MM.1S (cell line): Measurements from ENCODE around the gene ZNF324.

ENCODE experiments used
- DNase-seq: peaks from one replicate; pipeline ENCODE4 v3.0.0-alpha.2; 2015
- H2AFZ ChIP-seq: fragments of 300-600 bp; sonication (generic); 2 replicates; pipeline ENCODE4 v1.6.0; 2016; ENCODE audit warnings: antibody characterized with exemption, low read length
- H3F3A ChIP-seq: fragments of 300-600 bp; sonication (generic); 2 replicates; pipeline ENCODE4 v1.6.1; 2016; ENCODE audit warnings: mild to moderate bottlenecking, antibody characterized with exemption, low read length, moderate library complexity, mixed read lengths; ENCODE audit not compliant: insufficient read depth
- H3K27ac ChIP-seq: fragments of 300-600 bp; sonication (generic); 2 replicates; pipeline ENCODE4 v1.5.1; 2016; ENCODE audit warnings: mild to moderate bottlenecking, low read length
- H3K27me3 ChIP-seq: fragments of 300-600 bp; sonication (generic); replicated peaks from 2 replicates; pipeline ENCODE4 v1.6.0; 2016; ENCODE audit warnings: low read length; ENCODE audit not compliant: insufficient read depth
- H3K36me3 ChIP-seq: fragments of 300-600 bp; sonication (generic); replicated peaks from 2 replicates; pipeline ENCODE4 v1.6.1; 2016; ENCODE audit warnings: mild to moderate bottlenecking, low read length, mixed read lengths; ENCODE audit not compliant: insufficient read depth
- H3K4me1 ChIP-seq: fragments of 300-600 bp; sonication (generic); 2 replicates; pipeline ENCODE4 v1.6.1; 2016; ENCODE audit warnings: low read length, mixed read lengths
- H3K4me2 ChIP-seq: fragments of 300-600 bp; sonication (generic); 2 replicates; pipeline ENCODE4 v1.6.0; 2016; ENCODE audit warnings: low read depth, low read length
- H3K4me3 ChIP-seq: fragments of 300-600 bp; sonication (generic); 2 replicates; pipeline ENCODE4 v1.5.1; 2016; ENCODE audit warnings: low read length, mixed read lengths
- H3K79me2 ChIP-seq: fragments of 300-600 bp; sonication (generic); 2 replicates; pipeline ENCODE4 v1.6.1; 2016; ENCODE audit warnings: mixed run types, low read length, mixed read lengths
- H3K9ac ChIP-seq: fragments of 300-600 bp; sonication (generic); 2 replicates; pipeline ENCODE4 v1.6.1; 2016; ENCODE audit warnings: low read length, mixed read lengths
- H3K9me2 ChIP-seq: fragments of 300-600 bp; sonication (generic); replicated peaks from 2 replicates; pipeline ENCODE4 v1.6.1; 2016; ENCODE audit warnings: mild to moderate bottlenecking, low read length, mixed read lengths; ENCODE audit not compliant: insufficient read depth
- H3K9me3 ChIP-seq: fragments of 300-600 bp; sonication (generic); replicated peaks from 2 replicates; pipeline ENCODE4 v1.6.1; 2016; ENCODE audit warnings: mild to moderate bottlenecking, low read length, mixed read lengths; ENCODE audit not compliant: insufficient read depth
- H4K20me1 ChIP-seq: fragments of 300-600 bp; sonication (generic); 2 replicates; pipeline ENCODE4 v1.6.1; 2016; ENCODE audit warnings: mild to moderate bottlenecking, low read length, moderate library complexity, mixed read lengths; ENCODE audit not compliant: insufficient read depth
- CTCF ChIP-seq: fragments of 300-600 bp; sonication (generic); IDR thresholded peaks from 2 replicates; pipeline ENCODE4 v1.5.1; 2016; ENCODE audit warnings: antibody characterized with exemption, low read length, mixed read lengths
- EZH2 ChIP-seq: fragments of 300-600 bp; sonication (generic); optimal IDR thresholded peaks from 2 replicates; pipeline ENCODE3; 2017; ENCODE audit warnings: low read depth, mild to moderate bottlenecking, antibody characterized with exemption, low read length, mixed read lengths
- EZH2phosphoT487 ChIP-seq: fragments of 300-600 bp; sonication (generic); IDR thresholded peaks from 2 replicates; pipeline ENCODE4 v1.6.1; 2018; ENCODE audit warnings: antibody characterized with exemption, low read length

ZNF324 gene

GRCh38 chr19:58455306-58455705 is 11.6 kb upstream of the ZNF324 start:
- H3K36me3 ChIP-seq, result no peaks in the 10 kb centered on the region; the same call in 1 of the 2 replicates
- H3K9me2 ChIP-seq, result no peaks in the 10 kb centered on the region
- no peak overlapping the region for H3K27ac ChIP-seq
- H3F3A ChIP-seq, result no peaks in the 10 kb centered on the region
- no peaks in the 10 kb centered on the region for H3K27me3 ChIP-seq
- H3K4me1 ChIP-seq, result no peaks in the 10 kb centered on the region
- no peak overlapping the region for H3K9ac ChIP-seq
- DNase-seq, result no peak
- no peaks in the 10 kb centered on the region for H3K79me2 ChIP-seq
- no peak overlapping the region for H3K4me3 ChIP-seq
- H2AFZ ChIP-seq, result no peak overlapping the region
- TF ChIP-seq EZH2phosphoT487, result no peak
- no peak for TF ChIP-seq CTCF
- no peak for TF ChIP-seq EZH2
- no peaks in the 10 kb centered on the region for H4K20me1 ChIP-seq
- H3K9me3 ChIP-seq, result no peaks in the 10 kb centered on the region
- H3K4me2 ChIP-seq, result no peak overlapping the region

- Histone ChIP-seq H3K9me2 (no peaks in the 10 kb centered on the region), H3K4me3 (no peak overlapping the region), H3K9ac (no peak overlapping the region), H3K36me3 (no peaks in the 10 kb centered on the region; the same call in 1 of the 2 replicates), H3K27ac (no peak overlapping the region), H3K27me3 (no peaks in the 10 kb centered on the region), H3K79me2 (no peaks in the 10 kb centered on the region), H3K4me1 (no peaks in the 10 kb centered on the region), H3K9me3 (no peaks in the 10 kb centered on the region), H3K4me2 (no peak overlapping the region), H2AFZ (no peak overlapping the region), H3F3A (no peaks in the 10 kb centered on the region), H4K20me1 (no peaks in the 10 kb centered on the region)
- no peak for DNase-seq
- no peak for TF ChIP-seq EZH2phosphoT487
- no peak for TF ChIP-seq CTCF
- TF ChIP-seq EZH2, result no peak
Observed at GRCh38 chr19:58456111-58456510, 10.8 kb upstream of the ZNF324 start.

- Histone ChIP-seq H3K27ac (no peak overlapping the region), H3K36me3 (no peaks in the 10 kb centered on the region), H4K20me1 (no peaks in the 10 kb centered on the region), H2AFZ (no peak overlapping the region), H3K4me3 (no peak overlapping the region), H3K4me2 (no peak overlapping the region), H3F3A (no peaks in the 10 kb centered on the region), H3K9me2 (no peaks in the 10 kb centered on the region), H3K27me3 (no peaks in the 10 kb centered on the region), H3K79me2 (no peaks in the 10 kb centered on the region), H3K9ac (no peak overlapping the region), H3K9me3 (no peaks in the 10 kb centered on the region), H3K4me1 (no peaks in the 10 kb centered on the region)
- TF ChIP-seq EZH2, result no peak
- no peak for TF ChIP-seq EZH2phosphoT487
- TF ChIP-seq CTCF, result no peak
- no peak for DNase-seq
Observed at GRCh38 chr19:58460039-58460438, 6.8 kb upstream of the ZNF324 start.
